Prostate gland (tissue), 2 donors: ENCODE results near the gene IP6K1. TPM values are rescaled to one million over a fixed set of nuclear protein-coding genes. Genes with fewer than 3 reads are reported as not detected.

Source experiments
- DNase-seq: peaks from one replicate; pipeline ENCODE4 v3.0.0-alpha.2; 2019; ENCODE audit warnings: low spot score
- H3K27ac ChIP-seq, 2 donors: fragments of 200-600 bp; sonication (generic); 2 replicates each; pipeline ENCODE4 v1.5.1; 2017 to 2019
- H3K27me3 ChIP-seq: fragments of 200-600 bp; sonication (generic); replicated peaks from 2 replicates; pipeline ENCODE4 v1.5.1; 2019; ENCODE audit not compliant: insufficient read depth
- H3K36me3 ChIP-seq, 2 donors: fragments of 200-600 bp; sonication (generic); 1 replicate in 1 of 2; 2 replicates in 1 of 2; pipeline versions ENCODE4 v1.5.1 to v1.8.1; 2017 to 2019
- H3K4me1 ChIP-seq: fragments of 200-600 bp; sonication (generic); replicated peaks from 2 replicates; pipeline ENCODE4 v1.5.1; 2019
- H3K4me3 ChIP-seq, 2 donors: fragments of 200-600 bp; sonication (generic); 2 replicates each; pipeline ENCODE4 v1.5.1; 2017 to 2019
- H3K9me3 ChIP-seq: fragments of 200-600 bp; sonication (generic); 2 replicates; pipeline ENCODE4 v1.5.1; 2017
- POLR2A ChIP-seq: fragments of 450-650 bp; IDR thresholded peaks from one replicate; pipeline ENCODE4 v1.6.1; 2016; ENCODE audit warnings: antibody characterized with exemption, mild to moderate bottlenecking
- POLR2AphosphoS5 ChIP-seq: sonication (generic); formaldehyde crosslinking; IDR thresholded peaks from one replicate; pipeline ENCODE4 v1.6.1; 2017; ENCODE audit warnings: antibody characterized with exemption
- WGBS: methylation state at CpG from one replicate; pipeline ENCODE4 v1.1.5; 2018; 5-methylcytosine and 5-hydroxymethylcytosine counted together
- intact Hi-C: fragments of 100-400 bp; cut with DNase I; formaldehyde crosslinking; loops from one replicate; pipeline ENCODE4 v1.14.2; 2022
- total RNA-seq, 2 donors: library from RNA; depleted of rRNA; stranded (reverse); fragments of >200 nt; gene quantifications; one replicate each; pipeline ENCODE4 v1.1.0, GENCODE V29; 2016
- TF ChIP-seq, protein P1 (sequence below), 4 experiments: fragments of 200-600 bp in 2 of 4; fragments of 450-650 bp in 2 of 4; sonication (generic) in 2 of 4; IDR thresholded peaks; 1 replicate in 3 of 4; 2 replicates in 1 of 4; pipeline ENCODE4 v1.5.1; 2016 to 2019; ENCODE audit warnings: antibody characterized with exemption in 4 of 4, mild to moderate bottlenecking in 2 of 4, moderate library complexity in 2 of 4

Gene IP6K1
- total RNA-seq, 2 donors from 2014 or later, result 46.5 to 119 TPM

DNA sequence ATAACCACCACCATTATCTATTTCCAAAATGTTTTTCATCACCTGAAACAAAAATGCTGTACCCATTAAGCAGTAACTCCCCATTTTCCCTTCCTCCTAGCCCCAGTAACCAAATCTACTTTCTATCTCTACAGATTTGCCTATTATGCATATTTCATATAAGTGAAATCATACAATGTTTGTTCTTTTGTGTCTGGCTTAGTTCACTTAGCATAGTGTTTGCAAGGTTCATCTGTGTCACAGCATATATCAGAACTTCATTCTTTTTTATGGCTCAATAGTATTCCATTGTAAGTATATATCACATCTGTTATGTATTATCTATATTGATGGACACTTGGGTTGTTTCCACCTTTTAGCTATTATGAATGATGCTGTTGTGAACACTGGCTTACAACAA, 45.9 kb downstream of the IP6K1 start:
- no peak for DNase-seq
- Histone ChIP-seq H3K4me3 (no peak overlapping the region), H3K36me3 (peaks cover 0 to 6% of the 10 kb centered on the region in 2 donors), H3K9me3 (no peaks in the 10 kb centered on the region), H3K27ac (no peak overlapping the region), H3K27me3 (no peaks in the 10 kb centered on the region), H3K4me1 (no peaks in the 10 kb centered on the region)
- no peak for TF ChIP-seq POLR2A
- TF ChIP-seq, protein P1, sequence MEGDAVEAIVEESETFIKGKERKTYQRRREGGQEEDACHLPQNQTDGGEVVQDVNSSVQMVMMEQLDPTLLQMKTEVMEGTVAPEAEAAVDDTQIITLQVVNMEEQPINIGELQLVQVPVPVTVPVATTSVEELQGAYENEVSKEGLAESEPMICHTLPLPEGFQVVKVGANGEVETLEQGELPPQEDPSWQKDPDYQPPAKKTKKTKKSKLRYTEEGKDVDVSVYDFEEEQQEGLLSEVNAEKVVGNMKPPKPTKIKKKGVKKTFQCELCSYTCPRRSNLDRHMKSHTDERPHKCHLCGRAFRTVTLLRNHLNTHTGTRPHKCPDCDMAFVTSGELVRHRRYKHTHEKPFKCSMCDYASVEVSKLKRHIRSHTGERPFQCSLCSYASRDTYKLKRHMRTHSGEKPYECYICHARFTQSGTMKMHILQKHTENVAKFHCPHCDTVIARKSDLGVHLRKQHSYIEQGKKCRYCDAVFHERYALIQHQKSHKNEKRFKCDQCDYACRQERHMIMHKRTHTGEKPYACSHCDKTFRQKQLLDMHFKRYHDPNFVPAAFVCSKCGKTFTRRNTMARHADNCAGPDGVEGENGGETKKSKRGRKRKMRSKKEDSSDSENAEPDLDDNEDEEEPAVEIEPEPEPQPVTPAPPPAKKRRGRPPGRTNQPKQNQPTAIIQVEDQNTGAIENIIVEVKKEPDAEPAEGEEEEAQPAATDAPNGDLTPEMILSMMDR (IDR thresholded peaks at IDR 0.05), result no peak
- no peak for TF ChIP-seq POLR2AphosphoS5
- intact Hi-C loops, result no loop called here

GRCh38 chr3:49738067-49738713, 48.2 kb downstream of the IP6K1 start:
- no peak for DNase-seq

GRCh38 chr3:49734752-49735151, 51.6 kb downstream of the IP6K1 start:
- no peak for TF ChIP-seq POLR2AphosphoS5
- TF ChIP-seq, protein P1 (IDR thresholded peaks at IDR 0.05), result no peak
- no peak for TF ChIP-seq POLR2A
- H3K9me3 ChIP-seq, result no peaks in the 10 kb centered on the region
- no peaks in the 10 kb centered on the region for H3K4me1 ChIP-seq
- no peak for DNase-seq
- no peaks in the 10 kb centered on the region for H3K27me3 ChIP-seq
- no peak overlapping the region for H3K4me3 ChIP-seq
- WGBS, result 92% methylated on average over 6 of the region's 6 CpGs
- intact Hi-C loops, result no loop called here
- no peak overlapping the region for H3K27ac ChIP-seq
- H3K36me3 ChIP-seq, result peaks cover 4 to 6% of the 10 kb centered on the region in 2 donors

More at GRCh38 chr3:49738067-49738713, 48.2 kb downstream of the IP6K1 start:
- Histone ChIP-seq H3K9me3 (no peaks in the 10 kb centered on the region), H3K36me3 (peaks cover 0 to 6% of the 10 kb centered on the region in 2 donors), H3K27me3 (no peaks in the 10 kb centered on the region), H3K4me1 (no peaks in the 10 kb centered on the region), H3K4me3 (no peak overlapping the region), H3K27ac (no peak overlapping the region)
- 95% methylated on average over 11 of the region's 11 CpGs for WGBS
- intact Hi-C loops, result no loop called here
- TF ChIP-seq POLR2A (no peak), POLR2AphosphoS5 (no peak)
- TF ChIP-seq, protein P1 (IDR thresholded peaks at IDR 0.05), result no peak

GRCh38 chr3:49733551-49733950, 52.8 kb downstream of the IP6K1 start:
- Histone ChIP-seq H3K9me3 (no peaks in the 10 kb centered on the region), H3K27ac (no peak overlapping the region), H3K27me3 (no peaks in the 10 kb centered on the region), H3K4me1 (no peaks in the 10 kb centered on the region), H3K36me3 (peaks cover 4 to 6% of the 10 kb centered on the region in 2 donors), H3K4me3 (no peak overlapping the region)
- TF ChIP-seq, protein P1 (IDR thresholded peaks at IDR 0.05), result no peak
- TF ChIP-seq POLR2A (no peak), POLR2AphosphoS5 (no peak)
- intact Hi-C loops, result no loop called here
- DNase-seq, result no peak
- WGBS, result 91% methylated on average over 1 of the region's 1 CpG

GRCh38 chr3:49732597-49732996, 53.7 kb downstream of the IP6K1 start:
- Histone ChIP-seq H3K9me3 (no peaks in the 10 kb centered on the region), H3K27ac (no peak overlapping the region), H3K36me3 (peaks cover 2 to 9% of the 10 kb centered on the region in 2 donors), H3K27me3 (no peaks in the 10 kb centered on the region), H3K4me3 (no peak overlapping the region), H3K4me1 (no peaks in the 10 kb centered on the region)
- intact Hi-C loops, result no loop called here
- no peak for TF ChIP-seq POLR2A
- TF ChIP-seq, protein P1 (IDR thresholded peaks at IDR 0.05), result no peak
- TF ChIP-seq POLR2AphosphoS5, result no peak
- WGBS, result 92% methylated on average over 11 of the region's 11 CpGs
- no peak for DNase-seq
